Measurements from ENCODE around the gene TRMO. TPM values are rescaled to one million over a fixed set of nuclear protein-coding genes. Genes with fewer than 3 reads are reported as not detected.

Gene TRMO
- total and polyA plus RNA-seq, 2 of the 8 experiments (the other 6 are each of a cell fraction or from before 2014, with no cell fraction given) = 4.6 to 5.6 TPM

GRCh38 chr9:97921959-97922724 lies at the start of gene TRMO (continued):
- TF ChIP-seq TBP (IDR thresholded peaks at IDR 0.05; ENCODE audit: low read depth, low read length) (peak; percentile 86), USF2 (IDR thresholded peaks at IDR 0.05; ENCODE audit: low read length) (peak; percentile 100), SAP30 (IDR thresholded peaks at IDR 0.05; ENCODE audit: insufficient read depth, insufficient replicate concordance, low read length) (no peak), JUN (IDR thresholded peaks at IDR 0.05; ENCODE audit: low read depth, low read length) (peak; percentile 97), CHD1 (IDR thresholded peaks at IDR 0.05; ENCODE audit: low read depth, low read length) (no peak), MAX (IDR thresholded peaks at IDR 0.05) (peak; percentile 98), SIN3A (conservative IDR thresholded peaks at IDR 0.05 in 1 of 2, IDR thresholded peaks at IDR 0.05 in 1 of 2; ENCODE audit: low read depth in 1 of 2, low read length in 2 of 2) (peak; percentile 73 to 95), ASH2L (IDR thresholded peaks at IDR 0.05; ENCODE audit: low read length) (no peak), RAD21 (IDR thresholded peaks at IDR 0.05 in 1 of 2, conservative IDR thresholded peaks at IDR 0.05 in 1 of 2; ENCODE audit: low read depth in 2 of 2, low read length in 2 of 2) (peak; percentile 40 to 48), POLR2A (IDR thresholded peaks at IDR 0.05; ENCODE audit: control extremely low read depth in 1 of 2, low read depth in 2 of 2, low read length in 2 of 2) (peak; percentile 87 to 90), HDAC2 (IDR thresholded peaks at IDR 0.05; ENCODE audit: borderline replicate concordance in 1 of 2, low read depth in 2 of 2, low read length in 2 of 2) (peak in 1 of 2 experiments; percentile 91; a peak in 1 of 4 replicates), CREB1 (IDR thresholded peaks at IDR 0.05) (peak; percentile 97), EP300 (IDR thresholded peaks at IDR 0.05; ENCODE audit: borderline replicate concordance in 1 of 2, low read depth in 2 of 2, low read length in 2 of 2) (peak in 1 of 2 experiments; percentile 62; a peak in 1 of 3 replicates), CTBP2 (IDR thresholded peaks at IDR 0.05; ENCODE audit: borderline replicate concordance, insufficient read depth, insufficient read length, low read length) (no peak), MAFK (IDR thresholded peaks at IDR 0.05; ENCODE audit: low read depth, low read length) (no peak; the same call in 1 of the 2 replicates), RBBP5 (IDR thresholded peaks at IDR 0.05; ENCODE audit: borderline replicate concordance, low read depth, low read length) (no peak)

All from H1 (cell line).